EL (cell line): Measurements from ENCODE around the gene DGKG.

ENCODE experiments used
- DNase-seq: peaks from one replicate; pipeline ENCODE4 v3.0.0-alpha.2; 2016

Gene DGKG

GRCh38 chr3:186268616-186269448, 93.2 kb downstream of the DGKG start:
- no peak for DNase-seq

- DNase-seq: no peak
Measured at GRCh38 chr3:186267758-186268157, 94.3 kb downstream of the DGKG start.

- DNase-seq: no peak
Measured at GRCh38 chr3:186264608-186265400, 97.2 kb downstream of the DGKG start.

GRCh38 chr3:186261638-186262037, 100.4 kb downstream of the DGKG start:
- no peak for DNase-seq

- no peak for DNase-seq
Measured at GRCh38 chr3:186260726-186261125, 101.3 kb downstream of the DGKG start.

GRCh38 chr3:186259612-186260383, 102.2 kb downstream of the DGKG start:
- peak; percentile 74 for DNase-seq

GRCh38 chr3:186258968-186259367, 103.1 kb downstream of the DGKG start:
- no peak for DNase-seq

- DNase-seq: no peak
Measured at GRCh38 chr3:186257866-186258265, 104.2 kb downstream of the DGKG start.

GRCh38 chr3:186255703-186256331, 106.2 kb downstream of the DGKG start:
- DNase-seq: no peak

- no peak for DNase-seq
Measured at GRCh38 chr3:186254676-186255650, 107.1 kb downstream of the DGKG start.

GRCh38 chr3:186251948-186252619, 110.0 kb downstream of the DGKG start:
- no peak for DNase-seq

GRCh38 chr3:186248850-186249249, 113.2 kb downstream of the DGKG start:
- no peak for DNase-seq

- DNase-seq: no peak
Measured at GRCh38 chr3:186247821-186248814, 113.9 kb downstream of the DGKG start.

GRCh38 chr3:186246941-186247340, 115.1 kb downstream of the DGKG start:
- no peak for DNase-seq

GRCh38 chr3:186244016-186244415, 118.0 kb downstream of the DGKG start:
- DNase-seq: no peak

GRCh38 chr3:186241910-186242821, 119.9 kb downstream of the DGKG start:
- DNase-seq: peak; percentile 72

GRCh38 chr3:186239321-186239720, 122.7 kb downstream of the DGKG start:
- no peak for DNase-seq

GRCh38 chr3:186237915-186238314, 124.1 kb downstream of the DGKG start:
- no peak for DNase-seq
